Panc1 (cell line): ENCODE data around the gene NACC1. TPM values are rescaled to one million over a fixed set of nuclear protein-coding genes. Genes with fewer than 3 reads are reported as not detected.

Source experiments
- ATAC-seq: fragments of 200-7000 bp; cut with Tn5 transposase; 2 replicates; pipeline ENCODE4 v1.9.1; 2020; ENCODE audit warnings: mild to moderate bottlenecking, moderate library complexity
- BruUV-seq: library from RNA; stranded (reverse); fragments of 400-500 nt; replicated peaks from 2 replicates; lab custom pipeline; 2021; lab: Mats Ljungman, UMichigan
- CTCF ChIA-PET: fragments of 300-600 bp; sonication (Branson Sonifier 250); formaldehyde crosslinking; loops from one replicate; lab custom pipeline; 2022; ENCODE audit warnings: antibody characterized with exemption; lab: Charles Lee
- POLR2A ChIA-PET: fragments of 300-600 bp; sonication (Branson Sonifier 250); formaldehyde crosslinking; loops from one replicate; lab custom pipeline; 2022; ENCODE audit warnings: antibody characterized with exemption; lab: Charles Lee
- DNase-seq: peaks from one replicate; pipeline ENCODE4 v3.0.0-alpha.2; 2010; ENCODE audit warnings: low read depth, low spot score
- H3K27ac ChIP-seq: 2 replicates; pipeline ENCODE4 v1.5.1; 2011; ENCODE audit warnings: mild to moderate bottlenecking, low read length, inconsistent platforms
- H3K27me3 ChIP-seq: fragments of 200-500 bp; sonication (Bioruptor generic); 2 replicates; pipeline ENCODE4 v1.6.0; 2014; ENCODE audit warnings: low read length, inconsistent platforms; ENCODE audit not compliant: control insufficient read depth, insufficient read depth
- H3K36me3 ChIP-seq: fragments of 200-500 bp; sonication (Bioruptor generic); 2 replicates; pipeline ENCODE4 v1.5.1; 2014; ENCODE audit warnings: inconsistent platforms, mild to moderate bottlenecking, low read length, moderate library complexity; ENCODE audit not compliant: control insufficient read depth, insufficient read depth
- H3K4me1 ChIP-seq: 2 replicates; pipeline ENCODE4 v1.5.1; 2011; ENCODE audit warnings: inconsistent platforms, mild to moderate bottlenecking, low read length, moderate library complexity; ENCODE audit not compliant: control insufficient read depth, insufficient read depth
- H3K4me3 ChIP-seq, 2 experiments: 2 replicates each; pipeline ENCODE4 v1.5.1; 2011 to 2012; ENCODE audit warnings: low read depth in 2 of 2, low read length in 2 of 2, mild to moderate bottlenecking in 2 of 2, inconsistent platforms in 1 of 2, moderate library complexity in 1 of 2
- H3K9me3 ChIP-seq: fragments of 200-500 bp; sonication (Bioruptor generic); 2 replicates; pipeline ENCODE4 v1.5.1; 2014; ENCODE audit warnings: low read depth, mild to moderate bottlenecking, inconsistent platforms, low read length, moderate library complexity; ENCODE audit not compliant: control insufficient read depth, insufficient read depth
- POLR2AphosphoS5 ChIP-seq: IDR thresholded peaks from 2 replicates; pipeline ENCODE4 v1.6.1; 2012; ENCODE audit warnings: mild to moderate bottlenecking, low read depth, low read length, moderate library complexity
- REST ChIP-seq, 2 experiments: IDR thresholded peaks; 2 replicates each; pipeline ENCODE4 v1.6.1; 2011 to 2012; ENCODE audit warnings: low read depth in 2 of 2, control low read depth in 1 of 2, low read length in 1 of 2, mild to moderate bottlenecking in 1 of 2, moderate library complexity in 1 of 2; ENCODE audit not compliant: insufficient read depth in 1 of 2
- SIN3A ChIP-seq: IDR thresholded peaks from 2 replicates; pipeline ENCODE4 v1.6.1; 2012; ENCODE audit warnings: low read depth, mild to moderate bottlenecking, low read length, moderate library complexity, borderline replicate concordance; ENCODE audit not compliant: insufficient read depth
- TCF7L2 ChIP-seq: IDR thresholded peaks from 2 replicates; pipeline ENCODE4 v1.6.1; 2011; ENCODE audit warnings: mild to moderate bottlenecking, low read depth, low read length, inconsistent platforms
- in situ Hi-C: cut with HindIII; loops from 2 replicates; pipeline ENCODE4 v1.10.0; 2016; ENCODE audit warnings: low sequenced_read_pairs, low pct_unique_long_range_greater_than_20kb
- intact Hi-C: fragments of 100-400 bp; cut with micrococcal nuclease; formaldehyde crosslinking; loops from one replicate; pipeline ENCODE4 v1.10.0; 2022; ENCODE audit not compliant: unreplicated experiment
- total RNA-seq: library from RNA; stranded (reverse); gene quantifications from one replicate; pipeline ENCODE4 v1.2.1, GENCODE V29; 2021; ENCODE audit not compliant: unreplicated experiment
- TF ChIP-seq, protein P1 (sequence below): fragments of 450-650 bp; IDR thresholded peaks from 2 replicates; pipeline ENCODE4 v1.5.1; 2017; ENCODE audit warnings: mild to moderate bottlenecking

Gene NACC1
- total RNA-seq, 1 experiment from 2014 or later = 129 TPM

GRCh38 chr19:13117176-13117771, 790 bp upstream of the NACC1 start:
- in situ Hi-C loops = no loop called here
- Histone ChIP-seq H3K27me3 (no peaks in the 10 kb centered on the region), H3K9me3 (no peaks in the 10 kb centered on the region), H3K36me3 (peaks cover 5% of the 10 kb centered on the region), H3K27ac (peak overlapping the region; percentile 91), H3K4me1 (peaks cover 26% of the 10 kb centered on the region), H3K4me3 (peak overlapping the region; percentile 90 to 92)
- TF ChIP-seq SIN3A (no peak), TCF7L2 (no peak), POLR2AphosphoS5 (no peak), REST (IDR thresholded peaks at IDR 0.05; ENCODE audit: insufficient read depth in 1 of 2, low read depth in 2 of 2, low read length in 1 of 2) (no peak)
- TF ChIP-seq, protein P1, sequence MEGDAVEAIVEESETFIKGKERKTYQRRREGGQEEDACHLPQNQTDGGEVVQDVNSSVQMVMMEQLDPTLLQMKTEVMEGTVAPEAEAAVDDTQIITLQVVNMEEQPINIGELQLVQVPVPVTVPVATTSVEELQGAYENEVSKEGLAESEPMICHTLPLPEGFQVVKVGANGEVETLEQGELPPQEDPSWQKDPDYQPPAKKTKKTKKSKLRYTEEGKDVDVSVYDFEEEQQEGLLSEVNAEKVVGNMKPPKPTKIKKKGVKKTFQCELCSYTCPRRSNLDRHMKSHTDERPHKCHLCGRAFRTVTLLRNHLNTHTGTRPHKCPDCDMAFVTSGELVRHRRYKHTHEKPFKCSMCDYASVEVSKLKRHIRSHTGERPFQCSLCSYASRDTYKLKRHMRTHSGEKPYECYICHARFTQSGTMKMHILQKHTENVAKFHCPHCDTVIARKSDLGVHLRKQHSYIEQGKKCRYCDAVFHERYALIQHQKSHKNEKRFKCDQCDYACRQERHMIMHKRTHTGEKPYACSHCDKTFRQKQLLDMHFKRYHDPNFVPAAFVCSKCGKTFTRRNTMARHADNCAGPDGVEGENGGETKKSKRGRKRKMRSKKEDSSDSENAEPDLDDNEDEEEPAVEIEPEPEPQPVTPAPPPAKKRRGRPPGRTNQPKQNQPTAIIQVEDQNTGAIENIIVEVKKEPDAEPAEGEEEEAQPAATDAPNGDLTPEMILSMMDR = no peak
- no peak for DNase-seq
- no TSS peak for BruUV-seq
- ChIA-PET POLR2A (interaction anchor here (0.6 to 1.2 kb wide), 2 partner anchors 9 to 35 kb away, joined by 3 to 7 read pairs; no protein-coding TSS in a partner anchor), CTCF (interaction anchor here (0.6 kb wide), 1 partner anchor 57 kb away, joined by 3 read pairs; no protein-coding TSS in a partner anchor)
- intact Hi-C loops = no loop called here
- peak; percentile 6; the same call in 1 of the 2 replicates for ATAC-seq

DNA sequence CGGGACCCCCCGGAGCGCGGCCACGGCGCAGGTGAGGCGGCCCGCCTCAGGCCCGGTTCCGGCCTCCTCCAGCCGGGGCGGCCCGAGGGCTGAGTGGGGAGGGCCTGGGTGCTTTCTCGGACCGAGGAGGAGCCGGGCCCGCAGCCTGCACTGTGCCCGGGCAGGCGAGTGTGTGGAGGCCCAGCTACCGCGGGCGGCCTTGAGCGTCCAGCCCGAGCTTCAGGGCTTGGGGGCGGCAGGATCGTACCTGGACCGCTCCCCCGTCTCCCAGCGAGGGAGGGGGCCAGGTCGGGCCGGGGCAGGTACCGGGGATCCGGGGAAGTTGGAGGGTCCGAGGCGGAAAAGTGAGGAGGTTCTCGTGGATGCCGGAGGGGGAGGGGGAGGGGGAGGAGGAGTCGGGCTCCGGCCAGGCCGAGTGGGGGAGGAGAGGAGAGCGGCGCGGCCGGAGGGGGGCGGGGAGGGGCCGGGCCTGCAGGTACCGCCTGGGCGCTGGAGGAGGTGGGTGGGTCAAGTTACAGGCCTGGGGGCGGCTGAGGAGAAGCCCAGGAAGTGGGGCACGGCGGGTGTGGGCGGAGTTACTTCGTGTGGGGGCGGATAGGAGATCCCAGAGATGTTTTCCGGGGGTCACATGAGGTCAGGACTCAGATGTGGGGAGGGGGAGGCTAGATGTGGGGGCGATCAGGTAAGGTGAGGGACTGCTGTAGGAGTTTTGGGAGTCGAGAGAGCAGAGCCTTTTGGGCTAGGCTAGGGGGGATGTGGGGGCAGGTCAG, 545 bp downstream of the NACC1 start:
- intact Hi-C loops (no loop called here), in situ Hi-C loops (no loop called here)
- peaks cover 26% of the 10 kb centered on the region for H3K4me1 ChIP-seq
- TF ChIP-seq POLR2AphosphoS5 = no peak
- no peak for TF ChIP-seq REST (IDR thresholded peaks at IDR 0.05; ENCODE audit: insufficient read depth in 1 of 2, low read depth in 2 of 2, low read length in 1 of 2)
- TF ChIP-seq, protein P1 = no peak
- no peak; the same call in 1 of the 2 replicates for TF ChIP-seq TCF7L2
- TF ChIP-seq SIN3A = no peak
- BruUV-seq = no TSS peak
- peak overlapping the region; percentile 79 for H3K27ac ChIP-seq
- no peaks in the 10 kb centered on the region for H3K27me3 ChIP-seq
- DNase-seq (no peak), ATAC-seq (peak; percentile 22; the same call in 1 of the 2 replicates)
- H3K36me3 ChIP-seq = peaks cover 5% of the 10 kb centered on the region
- H3K9me3 ChIP-seq = no peaks in the 10 kb centered on the region
- H3K4me3 ChIP-seq = peak overlapping the region; percentile 63 to 76
- ChIA-PET POLR2A (interaction anchor here (0.5 to 1.2 kb wide), 3 partner anchors 15 to 34 kb away, joined by 3 to 8 read pairs (median 4); no protein-coding TSS in a partner anchor), CTCF (no interaction called here)
